Thyroid gland (tissue), 4 donors: ENCODE measurements around the gene TEX261. TPM values are rescaled to one million over a fixed set of nuclear protein-coding genes. Genes with fewer than 3 reads are reported as not detected.

Experiments
- DNase-seq, 2 donors: peaks; one replicate each; pipeline ENCODE4 v3.0.0-alpha.2; 2019
- H3K27ac ChIP-seq, 3 donors: fragments of 200-600 bp; sonication (generic); 1 replicate in 2 of 3; 2 replicates in 1 of 3; pipeline ENCODE4 v1.5.1; 2016 to 2019; ENCODE audit warnings: mild to moderate bottlenecking in 1 of 3, moderate library complexity in 1 of 3
- H3K27me3 ChIP-seq: fragments of 200-600 bp; sonication (generic); one replicate; pipeline ENCODE4 v1.5.1; 2019
- H3K36me3 ChIP-seq, 2 donors: fragments of 200-600 bp; sonication (generic); one replicate each; pipeline ENCODE4 v1.5.1; 2016 to 2019
- H3K4me1 ChIP-seq, 2 donors: fragments of 200-600 bp; sonication (generic); one replicate each; pipeline ENCODE4 v1.5.1; 2017 to 2019
- H3K4me3 ChIP-seq, 3 donors: fragments of 200-600 bp; sonication (generic); replicated peaks in 1 of 3; 1 replicate in 2 of 3; 2 replicates in 1 of 3; pipeline ENCODE4 v1.5.1; 2016; ENCODE audit warnings: mild to moderate bottlenecking in 1 of 3
- H3K9me3 ChIP-seq: fragments of 200-600 bp; sonication (generic); one replicate; pipeline ENCODE4 v1.5.1; 2017
- CTCF ChIP-seq, 6 experiments: fragments of 200-600 bp in 3 of 6; fragments of 450-650 bp in 3 of 6; sonication (generic) in 3 of 6; IDR thresholded peaks; one replicate each; pipeline ENCODE4 v1.5.1; 2016 to 2019; ENCODE audit warnings: antibody characterized with exemption in 6 of 6, mild to moderate bottlenecking in 2 of 6, inconsistent platforms in 1 of 6, moderate library complexity in 1 of 6
- POLR2A ChIP-seq, 2 donors: fragments of 450-650 bp; IDR thresholded peaks; one replicate each; pipeline ENCODE4 v1.6.1; 2017; ENCODE audit warnings: antibody characterized with exemption in 2 of 2, mild to moderate bottlenecking in 2 of 2, moderate library complexity in 1 of 2
- WGBS, 2 donors: methylation state at CpG; one replicate each; pipeline ENCODE4 v1.1.5; 2017; 5-methylcytosine and 5-hydroxymethylcytosine counted together
- intact Hi-C: fragments of 100-400 bp; cut with DNase I; formaldehyde crosslinking; loops from one replicate; pipeline ENCODE4 v1.15.1; 2023
- total RNA-seq, 4 donors: library from RNA; depleted of rRNA; stranded (reverse); fragments of >200 nt; gene quantifications; one replicate each; pipeline ENCODE4 v1.2.3, GENCODE V29; 2016

Gene TEX261
- total RNA-seq, 4 donors from 2014 or later, result 37.9 to 67.7 (median 51.4) TPM

GRCh38 chr2:71005271-71006202 is 10.9 kb upstream of the TEX261 start:
- H3K36me3 ChIP-seq, result no peaks in the 10 kb centered on the region
- TF ChIP-seq CTCF (IDR thresholded peaks at IDR 0.05) (no peak), POLR2A (IDR thresholded peaks at IDR 0.05) (no peak)
- 80 to 81% methylated on average over 10 of the region's 10 CpGs for WGBS, 2 donors
- H3K27ac ChIP-seq, result no peak overlapping the region
- peaks cover 0 to 11% of the 10 kb centered on the region in 2 donors for H3K4me1 ChIP-seq
- no peaks in the 10 kb centered on the region for H3K9me3 ChIP-seq
- intact Hi-C loops, result no loop called here
- DNase-seq, result no peak
- no peak overlapping the region for H3K4me3 ChIP-seq
- H3K27me3 ChIP-seq, result no peaks in the 10 kb centered on the region

DNA sequence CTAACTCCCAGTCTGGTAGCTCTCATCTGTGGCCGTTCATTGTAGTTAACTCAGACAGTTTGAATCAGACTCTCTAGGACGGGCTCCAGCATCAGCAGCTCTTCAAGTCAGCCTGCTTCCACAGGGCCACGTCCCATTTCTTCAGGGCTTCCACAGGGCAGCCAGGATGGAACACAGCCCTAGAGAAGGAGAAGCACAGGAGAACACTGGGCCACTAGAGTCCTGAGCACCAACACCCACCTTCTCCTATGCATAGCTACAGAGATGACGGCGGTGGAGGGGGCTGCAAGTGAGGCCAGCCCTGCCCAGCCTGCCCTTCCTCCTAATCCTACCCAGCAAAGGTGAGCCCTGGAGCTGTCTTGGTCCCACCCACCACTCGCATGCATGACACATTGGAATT is 10.2 kb upstream of the TEX261 start:
- WGBS, 2 donors, result 83 to 85% methylated on average over 6 of the region's 6 CpGs
- Histone ChIP-seq H3K36me3 (no peaks in the 10 kb centered on the region), H3K4me1 (peaks cover 0 to 11% of the 10 kb centered on the region in 2 donors), H3K4me3 (no peak overlapping the region), H3K9me3 (no peaks in the 10 kb centered on the region), H3K27me3 (no peaks in the 10 kb centered on the region), H3K27ac (no peak overlapping the region)
- DNase-seq, result no peak
- intact Hi-C loops, result loop anchor here (5.0 kb wide), 1 partner anchor 43 kb away; no protein-coding TSS in a partner anchor
- TF ChIP-seq POLR2A (IDR thresholded peaks at IDR 0.05) (no peak), CTCF (IDR thresholded peaks at IDR 0.05) (no peak)

DNA sequence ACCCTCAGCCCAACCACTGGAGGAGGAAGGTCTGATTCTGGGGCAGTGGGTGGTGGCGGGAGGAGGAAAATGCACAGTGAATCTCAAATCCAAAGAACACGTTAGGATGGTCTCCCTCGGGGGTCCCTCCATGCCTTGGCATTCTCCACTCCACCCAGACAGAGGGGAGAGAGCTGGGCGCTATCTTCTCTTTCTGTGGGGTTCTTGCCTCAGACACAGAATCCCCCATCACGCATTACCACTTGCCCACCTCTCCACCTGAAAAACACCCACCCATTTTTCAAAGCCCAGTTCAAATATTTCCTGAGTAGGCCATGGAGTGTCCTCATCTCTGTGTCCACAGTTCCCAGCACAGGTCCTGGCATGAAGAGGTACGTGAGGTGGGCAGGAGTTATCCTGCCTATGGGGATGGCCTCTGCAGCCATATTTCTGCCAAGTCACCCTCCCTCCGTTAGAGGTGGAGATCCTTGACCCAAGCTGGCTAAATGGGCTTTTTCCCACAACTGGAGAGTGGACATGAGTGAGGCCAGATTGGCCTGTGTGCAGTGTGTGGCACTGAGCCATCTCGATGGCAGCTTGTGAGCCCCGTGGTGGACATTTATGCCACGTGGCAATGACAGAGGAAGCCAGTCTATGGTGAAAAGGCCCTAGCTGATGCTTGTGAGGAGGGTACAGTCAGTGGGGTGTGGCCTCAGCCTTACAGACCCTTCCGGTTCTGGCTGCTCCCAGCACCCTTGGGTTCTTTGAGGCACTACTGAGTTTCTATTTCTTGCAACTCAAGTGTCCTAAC is 9.5 kb upstream of the TEX261 start:
- Histone ChIP-seq H3K27ac (no peak overlapping the region), H3K36me3 (no peaks in the 10 kb centered on the region), H3K9me3 (no peaks in the 10 kb centered on the region), H3K4me1 (peaks cover 0 to 11% of the 10 kb centered on the region in 2 donors), H3K4me3 (no peak overlapping the region), H3K27me3 (no peaks in the 10 kb centered on the region)
- 83 to 86% methylated on average over 10 to 11 of the region's 11 CpGs for WGBS, 2 donors
- no peak for DNase-seq
- TF ChIP-seq POLR2A (IDR thresholded peaks at IDR 0.05) (no peak), CTCF (IDR thresholded peaks at IDR 0.05) (no peak)
- intact Hi-C loops, result loop anchor here (5.0 kb wide), 1 partner anchor 42 kb away; no protein-coding TSS in a partner anchor

GRCh38 chr2:71003396-71003795 is 8.7 kb upstream of the TEX261 start:
- no peaks in the 10 kb centered on the region for H3K36me3 ChIP-seq
- TF ChIP-seq CTCF (IDR thresholded peaks at IDR 0.05), result no peak
- WGBS, 2 donors, result 90 to 92% methylated on average over 6 of the region's 6 CpGs
- no peaks in the 10 kb centered on the region for H3K27me3 ChIP-seq
- H3K4me1 ChIP-seq, result peaks cover 0 to 9% of the 10 kb centered on the region in 2 donors
- intact Hi-C loops, result loop anchor here (5.0 kb wide), 1 partner anchor 41 kb away; no protein-coding TSS in a partner anchor
- no peak overlapping the region for H3K27ac ChIP-seq
- no peaks in the 10 kb centered on the region for H3K9me3 ChIP-seq
- DNase-seq, result no peak
- no peak overlapping the region for H3K4me3 ChIP-seq
